Measurements from ENCODE around the gene SCAF4. TPM values are rescaled to one million over a fixed set of nuclear protein-coding genes. Genes with fewer than 3 reads are reported as not detected.

Gene SCAF4
- total and polyA plus RNA-seq, 2 of the 8 experiments (the other 6 are each of a cell fraction or from before 2014, with no cell fraction given): 28.9 to 55.1 TPM

DNA sequence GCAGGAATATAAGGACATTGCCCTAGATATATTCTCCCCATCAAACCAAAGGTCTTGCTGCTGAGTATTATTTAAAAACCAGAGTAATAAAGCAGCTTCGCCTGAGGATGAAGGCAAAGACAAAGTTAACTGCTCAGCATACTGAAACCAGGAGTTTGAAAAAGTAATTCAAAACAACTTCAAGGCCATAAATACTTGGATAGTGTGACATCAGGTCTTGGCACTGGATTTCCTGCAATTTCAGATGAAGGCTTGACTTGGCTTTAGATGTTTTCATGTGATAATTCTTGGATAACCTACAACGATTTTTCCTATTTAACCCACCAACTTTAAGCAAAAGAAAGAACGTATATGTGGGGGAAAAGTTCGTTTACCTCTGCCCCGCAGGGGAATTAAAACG is 61.8 kb downstream of the SCAF4 start:
- WGBS, 2 experiments (ENCODE audit: extremely low coverage in 1 of 2, insufficient coverage in 1 of 2, insufficient read length in 1 of 2, insufficient replicate concordance in 2 of 2, low coverage in 1 of 2, low lambda C conversion rate in 2 of 2, missing lambda C conversion rate in 1 of 2): 70% methylated on average over 6 of the region's 6 CpGs; no CpG with 5 or more reads in 1 of the 2 experiments
- no peak overlapping the region for H4K5ac ChIP-seq (ENCODE audit: insufficient read length, low read depth, low read length)
- peaks cover 0 to 47% (median 12%) of the 10 kb centered on the region in 4 experiments; a peak in 5 of 8 replicates for H3K36me3 ChIP-seq (ENCODE audit: control insufficient read depth in 2 of 4, insufficient read depth in 4 of 4, low read length in 3 of 4)
- no peak overlapping the region for H3K4ac ChIP-seq (replicated peaks; ENCODE audit: insufficient read length, low read depth, low read length)
- no peak overlapping the region for H2BK12ac ChIP-seq (ENCODE audit: low read depth, low read length)
- H3K27me3 ChIP-seq (replicated peaks in 1 of 4; ENCODE audit: control insufficient read depth in 3 of 4, extremely low read depth in 1 of 4, insufficient read depth in 3 of 4, low read length in 3 of 4): no peaks in the 10 kb centered on the region
- no peak overlapping the region for H3K27ac ChIP-seq (ENCODE audit: low read depth, low read length)
- H3K4me1 ChIP-seq (replicated peaks in 1 of 4; ENCODE audit: control insufficient read depth in 3 of 4, insufficient read depth in 4 of 4, low read length in 3 of 4): peaks cover 2 to 3% (median 3%) of the 10 kb centered on the region in 4 experiments; a peak in 6 of 7 replicates
- 0 out of 2 replicates have a peak, but pooled peaks cover 2% of the 10 kb centered on the region for H3K79me1 ChIP-seq (ENCODE audit: low read depth, low read length)
- no peak overlapping the region for H4K91ac ChIP-seq (replicated peaks; ENCODE audit: insufficient read length, low read length)
- CTCF ChIA-PET (ENCODE audit: partially characterized antibody): interaction anchor here (0.5 to 1.3 kb wide), 2 partner anchors 47 to 130 kb away, joined by 3 read pairs; no protein-coding TSS in a partner anchor
- no peak overlapping the region for H2BK15ac ChIP-seq (ENCODE audit: low read length)
- FAIRE-seq (no peak), DNase-seq (ENCODE audit: low read depth in 1 of 2, low spot score in 2 of 2) (no peak)
- no peak overlapping the region for H3K18ac ChIP-seq (ENCODE audit: extremely low read depth, low read length)
- no peak overlapping the region for H3K23ac ChIP-seq (ENCODE audit: insufficient read length)
- H3K4me2 ChIP-seq (ENCODE audit: insufficient read depth in 1 of 2, low read depth in 2 of 2, low read length in 2 of 2): no peak overlapping the region
- no peak overlapping the region for H3K9ac ChIP-seq (replicated peaks in 1 of 4; ENCODE audit: extremely low read depth in 1 of 4, low read depth in 3 of 4, low read length in 3 of 4)
- H2BK5ac ChIP-seq (ENCODE audit: low read depth, low read length): no peak overlapping the region
- no peak overlapping the region for H2BK20ac ChIP-seq (ENCODE audit: low read length)
- H2BK120ac ChIP-seq (replicated peaks; ENCODE audit: low read depth, low read length): no peak overlapping the region
- H4K8ac ChIP-seq (ENCODE audit: extremely low read depth, insufficient read depth, low read length): no peak overlapping the region
- no peak overlapping the region for H3K4me3 ChIP-seq (ENCODE audit: extremely low read depth in 1 of 4, insufficient read depth in 2 of 4, low read depth in 3 of 4, low read length in 4 of 4)
- POLR2A ChIA-PET (ENCODE audit: partially characterized antibody): interaction anchor here (0.9 to 1.4 kb wide), 5 partner anchors 10 to 60 kb away, joined by 3 to 8 read pairs (median 3); no protein-coding TSS in a partner anchor
- no peak overlapping the region for H2AFZ ChIP-seq (ENCODE audit: low read length)
- H2AK5ac ChIP-seq (ENCODE audit: low read depth, low read length): no peak overlapping the region
- peaks cover 0 to 5% of the 10 kb centered on the region in 2 experiments; a peak in 1 of 4 replicates for H3K79me2 ChIP-seq (ENCODE audit: control insufficient read depth in 1 of 2, insufficient read depth in 2 of 2, low read length in 2 of 2)
- H3K9me3 ChIP-seq (ENCODE audit: insufficient read depth in 2 of 2, low read depth in 1 of 2, low read length in 1 of 2): no peaks in the 10 kb centered on the region
- H3K14ac ChIP-seq (ENCODE audit: insufficient read length): no peak overlapping the region
- H3K56ac ChIP-seq (replicated peaks; ENCODE audit: insufficient read length, low read depth, low read length): no peak overlapping the region
- H4K20me1 ChIP-seq (replicated peaks in 1 of 2; ENCODE audit: control insufficient read depth in 1 of 2, insufficient read depth in 2 of 2, low read length in 2 of 2): peaks cover 0 to 3% of the 10 kb centered on the region in 2 experiments
- H3K23me2 ChIP-seq (ENCODE audit: low read depth, low read length): no peaks in the 10 kb centered on the region
- TF ChIP-seq SP2 (IDR thresholded peaks at IDR 0.05; ENCODE audit: low read length): no peak
- TF ChIP-seq NANOG (IDR thresholded peaks at IDR 0.05; ENCODE audit: insufficient read depth, low read depth, low read length, poor library complexity, severe bottlenecking): no peak
- TF ChIP-seq KDM5A (IDR thresholded peaks at IDR 0.05; ENCODE audit: low read length): no peak
- TF ChIP-seq MAFK (IDR thresholded peaks at IDR 0.05; ENCODE audit: low read depth, low read length): no peak
- TF ChIP-seq, protein P1, sequence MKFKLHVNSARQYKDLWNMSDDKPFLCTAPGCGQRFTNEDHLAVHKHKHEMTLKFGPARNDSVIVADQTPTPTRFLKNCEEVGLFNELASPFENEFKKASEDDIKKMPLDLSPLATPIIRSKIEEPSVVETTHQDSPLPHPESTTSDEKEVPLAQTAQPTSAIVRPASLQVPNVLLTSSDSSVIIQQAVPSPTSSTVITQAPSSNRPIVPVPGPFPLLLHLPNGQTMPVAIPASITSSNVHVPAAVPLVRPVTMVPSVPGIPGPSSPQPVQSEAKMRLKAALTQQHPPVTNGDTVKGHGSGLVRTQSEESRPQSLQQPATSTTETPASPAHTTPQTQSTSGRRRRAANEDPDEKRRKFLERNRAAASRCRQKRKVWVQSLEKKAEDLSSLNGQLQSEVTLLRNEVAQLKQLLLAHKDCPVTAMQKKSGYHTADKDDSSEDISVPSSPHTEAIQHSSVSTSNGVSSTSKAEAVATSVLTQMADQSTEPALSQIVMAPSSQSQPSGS (IDR thresholded peaks at IDR 0.05; ENCODE audit: low read length): no peak
- TF ChIP-seq SIRT6 (IDR thresholded peaks at IDR 0.05; ENCODE audit: low read length): no peak
- no peak for TF ChIP-seq GTF2F1 (IDR thresholded peaks at IDR 0.05; ENCODE audit: borderline replicate concordance, low read depth, low read length)
- TF ChIP-seq KDM1A (IDR thresholded peaks at IDR 0.05; ENCODE audit: borderline replicate concordance, low read length): no peak
- TF ChIP-seq SP1 (IDR thresholded peaks at IDR 0.05; ENCODE audit: low read depth, low read length): no peak
- no peak for TF ChIP-seq HDAC6 (IDR thresholded peaks at IDR 0.05; ENCODE audit: low read depth, low read length)
- no peak for TF ChIP-seq ATF3 (IDR thresholded peaks at IDR 0.05; ENCODE audit: insufficient read depth, low read depth, low read length)
- no peak for TF ChIP-seq KDM4A (IDR thresholded peaks at IDR 0.05; ENCODE audit: low read depth, low read length, severe bottlenecking)
